Renal cortex interstitium (tissue), 11 donors: ENCODE measurements around the gene CYSLTR2. TPM values are rescaled to one million over a fixed set of nuclear protein-coding genes. Genes with fewer than 3 reads are reported as not detected.
"Not testable (repeated sequence)": the region's sequence is repeated elsewhere in the genome, so short reads cannot be mapped to it uniquely, and the experiment has no call there.

Source experiments
- DNase-seq, 11 donors: peaks; one replicate each; pipeline ENCODE4 v3.0.0-alpha.2; 2013; ENCODE audit warnings: low read depth in 9 of 11, low spot score in 4 of 11; ENCODE audit errors: extremely low read depth in 1 of 11
- polyA plus RNA-seq, 3 donors: library from polyadenylated mRNA; unstranded; fragments of 120-200 nt; gene quantifications; one replicate each; pipeline ENCODE4 v1.2.1, GENCODE V29; 2013; ENCODE audit not compliant: insufficient read length in 3 of 3

The CYSLTR2 gene
- polyA plus RNA-seq, 3 donors = 0.14 to 0.56 (median 0.42) TPM

DNA sequence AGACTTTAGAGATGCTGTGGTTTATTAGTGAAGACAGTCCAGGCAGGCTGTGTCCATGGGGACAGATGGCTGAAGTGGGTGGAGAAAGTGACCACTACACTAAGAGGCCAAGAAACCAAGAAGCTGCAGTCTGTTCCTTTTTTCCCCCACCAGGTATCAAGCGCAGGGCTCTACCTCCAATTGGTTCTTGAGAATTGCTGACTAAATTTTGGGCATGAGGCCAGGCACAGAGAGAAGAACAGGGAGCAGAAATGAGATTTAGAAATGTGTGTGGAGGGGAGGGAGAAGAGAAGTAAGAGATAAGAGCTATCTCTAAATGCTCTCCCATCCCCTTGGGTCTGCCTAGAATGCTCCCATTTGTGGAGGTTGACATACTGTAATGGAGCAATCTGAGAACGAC, 12.3 kb upstream of the CYSLTR2 start:
- DNase-seq = no peak

DNA sequence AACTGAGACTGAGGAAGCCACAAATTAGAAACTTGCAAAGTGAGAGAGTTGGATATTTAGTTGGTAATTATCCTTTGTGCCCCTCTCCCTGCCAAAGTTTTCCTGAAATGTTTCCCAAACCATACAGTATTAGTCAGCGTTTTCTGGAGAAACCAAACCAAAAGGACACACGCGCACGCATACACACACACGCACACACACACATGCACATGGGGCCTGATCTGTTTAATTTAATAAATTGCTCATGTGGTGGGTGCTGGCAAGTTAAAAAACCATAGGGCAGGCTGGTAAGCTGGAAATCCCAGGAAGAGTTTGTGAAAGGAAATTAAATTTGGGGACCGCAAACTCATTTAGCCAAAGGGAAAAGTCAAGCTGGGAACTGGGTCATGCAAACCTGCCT, 11.7 kb upstream of the CYSLTR2 start:
- DNase-seq = no peak

DNA sequence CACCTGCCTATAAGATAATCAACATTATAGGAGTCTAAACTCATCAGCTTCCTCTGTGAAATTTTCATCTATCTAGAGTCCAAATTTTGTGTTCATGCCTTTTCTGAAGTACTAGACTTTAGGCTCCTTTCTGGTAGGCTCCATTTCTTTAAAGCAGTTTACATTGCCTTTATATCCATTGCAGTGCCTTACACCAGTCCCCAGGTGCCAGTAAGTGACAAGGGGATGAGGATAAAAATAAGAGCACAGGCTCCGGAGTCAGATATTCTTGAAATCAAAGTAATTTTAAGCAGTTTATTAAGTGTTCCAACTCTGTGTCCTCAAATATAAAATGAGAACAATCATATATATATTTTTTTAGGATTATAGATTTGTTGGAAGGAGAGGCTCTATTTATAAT, 10.6 kb upstream of the CYSLTR2 start:
- DNase-seq = no peak

DNA sequence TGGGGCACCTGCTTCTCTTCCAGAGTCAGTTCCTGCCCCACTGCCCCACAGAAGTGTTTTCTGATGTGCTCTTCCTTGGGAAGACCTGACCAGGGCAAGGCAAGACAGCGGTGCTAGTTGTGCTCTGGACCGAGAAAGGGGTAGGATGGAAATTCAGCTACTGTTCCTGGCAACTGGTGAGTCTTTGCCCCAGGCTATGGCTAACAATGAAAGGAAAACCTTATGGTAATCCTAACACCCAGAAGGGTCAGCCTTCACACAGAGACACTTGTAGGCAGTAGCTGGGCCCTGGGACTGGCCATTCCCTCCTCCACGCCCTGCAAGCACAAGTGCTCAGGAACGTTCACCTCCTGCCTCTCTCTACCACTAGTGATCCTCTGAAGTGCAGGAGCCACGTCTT, 9.6 kb upstream of the CYSLTR2 start:
- no peak for DNase-seq

DNA sequence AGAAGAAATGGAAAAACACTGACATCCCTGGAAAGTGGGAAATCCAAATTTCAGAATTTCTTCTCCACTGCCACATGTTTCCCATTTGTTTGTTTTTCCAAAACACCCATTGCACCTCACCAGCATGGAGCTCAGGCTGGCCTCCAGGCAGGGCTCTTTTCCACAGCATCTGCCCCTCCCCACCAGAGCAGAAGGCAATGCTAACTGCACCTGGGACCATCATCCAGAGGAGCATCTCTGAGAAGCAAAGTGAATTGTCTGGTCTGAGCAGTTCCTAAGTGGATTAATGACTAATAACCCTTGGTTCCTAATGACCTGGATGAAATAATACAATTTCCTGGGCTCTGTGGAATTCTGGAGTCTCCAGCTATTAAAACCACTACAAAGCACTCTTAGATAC, 8.8 kb upstream of the CYSLTR2 start:
- DNase-seq = no peak

DNA sequence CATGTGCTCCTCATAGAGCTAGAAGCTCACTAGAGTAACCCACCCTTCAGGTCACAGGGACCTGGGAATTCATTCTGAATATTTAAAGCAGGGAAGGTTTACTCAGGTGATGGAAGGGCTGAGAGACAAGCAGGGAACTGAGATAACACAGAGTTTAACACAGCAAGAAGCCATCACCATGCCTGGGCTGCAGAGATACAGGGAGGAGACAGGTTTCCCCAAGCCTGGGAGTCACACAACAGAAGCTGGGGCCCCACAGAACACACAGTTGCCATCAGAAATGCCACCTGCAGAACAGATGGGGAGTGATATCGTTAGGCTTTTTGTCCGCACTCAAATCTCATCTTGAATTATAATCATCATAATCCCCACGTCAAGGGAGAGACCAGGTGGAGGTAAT, 7.9 kb upstream of the CYSLTR2 start:
- DNase-seq = no peak

DNA sequence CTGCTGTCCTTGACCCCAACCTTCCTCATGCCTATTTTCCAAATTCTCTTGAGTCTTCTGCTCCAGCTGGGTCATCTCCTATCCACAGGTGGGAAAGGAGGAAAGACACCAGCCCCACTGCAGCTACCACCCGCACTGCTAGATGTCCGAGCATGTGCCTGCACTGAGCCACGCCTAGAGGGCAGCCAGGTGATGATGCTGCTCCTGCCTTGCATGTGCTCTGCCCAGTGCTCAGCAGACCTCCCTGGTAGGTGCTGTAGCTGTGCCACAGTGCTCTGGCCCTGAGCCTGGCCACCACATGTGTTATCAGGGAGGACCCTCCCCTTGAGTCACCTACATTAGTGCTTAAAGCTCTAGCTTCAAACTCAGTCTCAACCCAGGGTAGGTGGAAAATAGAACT, 6.9 kb upstream of the CYSLTR2 start:
- DNase-seq = no peak

DNA sequence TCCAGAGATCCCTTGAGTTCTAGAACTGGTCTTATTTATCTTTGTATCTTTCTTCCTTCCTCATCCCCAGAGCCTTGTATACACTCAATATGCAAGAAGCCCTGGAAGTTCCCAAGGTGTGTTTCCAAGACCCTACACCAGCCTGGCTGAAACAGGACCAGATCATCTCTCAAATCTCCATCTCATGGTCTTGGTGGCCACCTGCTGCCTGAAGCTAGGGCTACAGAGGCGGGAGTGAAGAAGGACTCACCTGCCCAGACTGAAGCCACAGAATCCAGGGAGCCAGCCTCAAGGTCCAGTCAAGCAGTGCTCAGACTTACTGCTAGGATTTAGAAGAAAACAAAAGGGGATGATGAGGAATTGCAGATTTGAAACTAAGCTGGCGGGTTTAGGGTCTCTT, 6.1 kb upstream of the CYSLTR2 start:
- DNase-seq = no peak

DNA sequence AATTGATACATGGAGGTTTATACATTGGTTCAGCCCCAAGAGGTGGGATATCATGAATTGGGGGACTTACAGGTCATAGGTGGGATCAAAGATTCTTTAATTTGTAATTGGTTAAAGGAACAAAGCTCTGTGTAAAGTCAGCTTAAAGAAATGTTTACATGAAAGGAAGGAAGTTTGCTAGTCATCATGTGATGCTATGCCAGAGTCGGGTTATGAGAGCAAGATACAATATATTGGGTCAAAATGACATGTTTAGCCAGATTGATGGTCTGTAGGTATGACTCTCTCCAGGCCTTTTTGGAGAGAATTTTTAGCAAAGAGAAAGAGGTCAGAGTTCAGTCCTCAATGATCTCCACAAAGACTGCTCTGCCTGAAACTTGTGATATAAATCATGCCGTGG, 5.3 kb upstream of the CYSLTR2 start:
- DNase-seq = no peak

DNA sequence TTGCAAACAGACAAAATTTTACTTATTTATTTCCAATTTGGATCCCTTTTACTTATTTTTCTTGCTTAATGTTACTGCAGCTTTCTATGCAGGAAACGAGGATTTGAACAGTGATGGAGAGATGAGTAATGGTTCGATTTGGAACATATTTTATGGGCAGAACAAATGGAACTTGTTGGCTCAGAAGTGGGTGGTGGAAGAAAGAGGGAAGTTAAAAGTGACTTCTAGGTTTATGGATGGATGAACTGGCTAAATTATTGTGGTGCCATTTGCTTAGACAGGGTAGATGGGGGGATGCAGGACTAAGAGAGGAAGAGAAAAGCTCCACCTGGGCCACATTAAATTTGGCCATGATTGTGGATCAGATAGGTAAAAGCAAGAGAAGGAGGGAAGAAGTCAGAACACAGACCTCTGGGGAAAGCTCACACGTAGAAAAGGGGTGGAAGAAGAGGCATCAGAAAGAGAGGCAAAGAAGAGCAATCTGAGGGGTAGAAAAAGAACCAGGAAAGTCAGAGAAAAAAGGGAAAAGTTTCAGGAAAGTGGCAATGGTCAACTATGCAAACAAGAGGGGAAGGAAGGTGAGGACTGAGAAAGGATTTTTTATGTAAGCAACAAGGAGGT, 768 bp upstream of the CYSLTR2 start:
- no peak for DNase-seq

DNA sequence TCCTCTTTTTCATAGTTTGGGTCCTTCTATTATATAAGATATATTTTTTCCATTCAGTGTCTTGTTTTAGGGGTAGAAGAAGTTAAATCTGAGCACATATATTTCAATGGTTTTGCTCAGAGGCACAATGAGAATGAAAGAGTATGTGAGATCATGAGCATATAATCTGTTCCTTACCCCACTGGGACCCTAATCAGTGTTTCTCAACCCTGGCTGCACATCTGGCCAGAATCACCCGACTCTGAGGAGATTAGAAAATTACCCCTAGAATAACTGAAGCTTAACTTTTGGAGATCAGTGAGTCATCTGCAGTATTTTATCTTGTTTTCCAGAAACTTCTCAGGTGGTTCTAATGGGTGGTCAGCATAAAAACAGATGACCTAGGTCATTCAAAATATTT, 782 bp downstream of the CYSLTR2 start:
- no peak for DNase-seq

DNA sequence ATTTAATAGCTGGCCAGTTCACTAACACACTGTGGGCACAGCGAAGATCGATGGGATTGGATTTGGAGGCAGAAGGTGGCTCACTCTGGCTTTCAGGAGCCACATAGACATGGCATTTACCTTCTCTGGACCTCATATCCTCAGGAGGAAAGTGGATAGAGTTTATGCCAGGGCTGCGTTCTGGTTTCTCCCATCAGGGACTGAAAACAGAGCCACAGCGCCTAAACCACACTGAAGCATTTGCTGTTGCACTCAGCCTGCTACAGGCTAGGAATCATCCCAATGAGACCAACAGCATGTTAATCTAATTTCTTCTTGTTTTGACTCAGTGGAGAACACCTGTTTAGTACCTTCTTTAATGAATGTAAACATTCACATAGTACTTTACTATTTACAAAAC, 1.6 kb downstream of the CYSLTR2 start:
- no peak for DNase-seq

DNA sequence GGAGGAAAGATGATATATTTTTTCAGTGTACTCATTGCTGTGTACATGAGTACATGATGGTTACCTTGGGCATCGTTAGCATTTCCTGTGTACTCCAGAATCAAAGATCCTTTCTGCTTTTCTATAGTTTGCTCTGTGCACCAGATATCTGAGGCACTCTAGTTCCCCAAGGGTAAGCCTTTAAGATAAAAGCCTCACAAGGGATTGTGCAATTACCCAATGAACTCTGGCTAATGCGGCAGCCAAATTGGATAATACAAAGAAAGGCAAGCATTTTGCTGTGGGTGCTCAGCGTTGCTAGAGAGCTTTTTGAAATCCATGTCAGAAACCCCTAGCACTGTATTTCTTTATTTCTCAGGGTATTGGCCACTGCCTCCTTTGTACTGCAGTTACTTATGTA, 2.9 kb downstream of the CYSLTR2 start:
- no peak for DNase-seq

DNA sequence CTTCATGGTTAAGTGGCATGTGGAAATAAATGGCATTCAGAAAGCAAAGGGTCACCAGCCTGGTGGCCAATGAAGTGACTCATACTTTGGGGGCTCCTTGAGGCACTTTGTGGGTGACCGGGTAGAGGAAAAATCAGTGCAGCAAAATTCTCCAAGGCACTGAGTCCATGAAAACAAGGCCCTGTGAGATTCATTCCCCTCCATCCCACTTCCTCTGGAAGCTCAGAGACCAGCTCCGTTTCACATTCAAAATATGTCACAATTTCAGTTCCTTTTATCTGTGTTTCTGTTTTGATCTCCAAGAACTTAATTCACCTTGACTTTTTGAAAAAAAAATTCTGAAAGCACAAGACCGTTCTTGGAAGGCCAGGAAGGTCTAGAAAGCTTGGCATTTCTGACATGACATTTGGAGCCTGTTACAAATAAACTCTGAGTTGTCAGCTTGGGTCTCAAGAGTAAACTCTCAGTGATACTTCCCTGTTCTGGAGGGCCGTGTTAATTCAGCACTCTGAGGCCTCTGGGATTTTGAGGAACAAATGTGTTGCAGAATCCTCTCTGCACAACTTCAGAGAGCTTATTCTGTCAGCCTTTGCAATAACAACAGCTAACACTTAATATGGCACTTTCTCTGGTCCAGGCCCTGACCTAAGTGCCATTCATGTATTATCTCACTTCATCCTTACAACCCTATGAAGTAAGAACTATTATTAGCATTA, 6.8 kb downstream of the CYSLTR2 start:
- no peak for DNase-seq

DNA sequence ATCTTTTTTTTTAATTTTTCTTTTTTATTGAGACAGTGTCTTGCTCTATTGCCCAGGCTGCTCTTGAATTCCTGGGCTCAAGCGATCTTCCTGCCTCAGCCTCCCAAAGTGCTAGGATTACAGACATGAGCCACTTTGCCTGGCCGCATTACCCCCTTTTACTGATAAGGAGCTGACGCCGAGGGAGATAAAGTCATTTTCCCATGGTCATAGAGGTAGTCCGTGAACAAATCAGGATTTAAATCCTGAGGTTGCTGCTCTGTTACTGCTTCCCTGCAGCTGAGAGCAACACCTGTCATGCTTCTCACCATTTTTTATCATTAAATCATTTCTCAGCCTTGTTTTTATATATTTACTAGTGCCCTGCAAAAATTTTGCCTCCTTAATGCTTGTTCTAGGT, 7.4 kb downstream of the CYSLTR2 start:
- no peak for DNase-seq

DNA sequence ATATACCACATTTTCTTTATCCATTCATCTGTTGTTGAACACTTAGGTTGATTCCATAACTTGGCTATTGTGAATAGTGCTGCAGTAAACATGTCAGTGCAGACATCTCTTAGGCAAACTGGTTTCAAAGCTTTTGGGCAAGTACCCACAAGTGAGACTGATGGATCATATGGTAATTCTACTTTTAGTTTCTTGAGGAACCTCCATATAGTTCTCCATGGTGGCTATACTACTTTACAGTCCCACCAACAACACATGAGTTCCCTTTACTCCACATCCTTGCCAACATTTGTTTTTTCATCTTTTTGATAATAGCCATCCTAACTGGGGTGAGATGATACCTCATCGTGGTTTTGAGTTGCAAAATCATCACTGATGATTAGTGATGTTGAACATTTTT, 8.5 kb downstream of the CYSLTR2 start:
- DNase-seq = no peak

DNA sequence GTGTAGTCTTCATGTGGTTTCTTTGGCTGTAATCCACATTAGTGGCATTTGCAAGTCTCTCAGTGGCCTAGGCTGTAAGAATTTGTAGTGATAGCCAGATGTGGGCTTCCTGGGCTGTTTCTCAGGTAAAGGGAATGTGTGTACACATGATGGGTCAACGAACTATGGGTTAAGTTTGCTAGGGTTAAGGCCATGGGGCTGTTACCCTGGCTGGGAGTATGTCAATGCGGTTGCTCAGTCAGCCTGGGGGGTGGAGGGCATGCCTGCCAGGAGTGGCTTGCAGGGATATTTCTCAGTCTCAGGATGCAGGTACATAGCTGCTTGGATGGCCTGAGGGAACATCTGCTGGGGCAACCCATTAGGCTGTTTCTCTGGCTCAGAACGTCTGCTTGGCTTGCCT, 13.4 kb downstream of the CYSLTR2 start:
- DNase-seq = no peak

DNA sequence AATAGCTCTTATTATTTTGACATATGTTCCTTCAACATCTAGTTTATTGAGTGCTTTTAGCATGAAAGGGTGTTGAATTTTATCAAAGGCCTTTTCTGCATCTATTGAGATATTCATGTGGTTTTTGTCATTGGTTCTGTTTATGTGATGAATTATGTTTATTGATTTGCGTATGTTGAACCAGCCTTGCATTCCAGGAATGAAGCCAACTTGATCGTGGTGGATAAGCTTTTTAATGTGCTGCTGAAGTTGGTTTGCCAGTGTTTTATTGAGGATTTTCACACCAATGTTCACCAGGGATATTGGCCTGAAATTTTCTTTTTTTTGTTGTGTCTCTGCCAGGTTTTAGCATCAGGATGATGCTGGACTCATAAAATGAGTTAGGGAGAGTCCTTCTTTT, 17.7 kb downstream of the CYSLTR2 start:
- DNase-seq = not testable (repeated sequence)

DNA sequence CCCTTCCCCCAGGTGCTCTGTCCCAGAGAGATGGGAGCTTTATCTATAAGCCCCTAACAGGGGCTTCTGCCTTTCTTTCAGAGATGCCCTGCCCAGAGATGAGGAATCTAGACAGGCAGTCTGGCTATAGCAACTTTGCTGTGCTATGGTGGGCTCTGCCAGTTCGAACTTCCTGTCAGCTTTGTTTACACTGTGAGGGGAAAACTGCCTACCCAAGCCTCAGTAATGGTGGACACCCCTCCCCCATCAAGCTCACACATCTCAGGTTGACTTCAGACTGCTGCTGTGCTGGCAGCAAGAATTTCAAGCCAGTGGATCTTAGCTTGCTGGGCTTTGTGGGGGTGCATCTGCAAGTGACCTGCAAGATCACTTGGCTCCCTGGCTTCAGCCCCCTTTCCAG, 21.5 kb downstream of the CYSLTR2 start:
- no peak for DNase-seq

DNA sequence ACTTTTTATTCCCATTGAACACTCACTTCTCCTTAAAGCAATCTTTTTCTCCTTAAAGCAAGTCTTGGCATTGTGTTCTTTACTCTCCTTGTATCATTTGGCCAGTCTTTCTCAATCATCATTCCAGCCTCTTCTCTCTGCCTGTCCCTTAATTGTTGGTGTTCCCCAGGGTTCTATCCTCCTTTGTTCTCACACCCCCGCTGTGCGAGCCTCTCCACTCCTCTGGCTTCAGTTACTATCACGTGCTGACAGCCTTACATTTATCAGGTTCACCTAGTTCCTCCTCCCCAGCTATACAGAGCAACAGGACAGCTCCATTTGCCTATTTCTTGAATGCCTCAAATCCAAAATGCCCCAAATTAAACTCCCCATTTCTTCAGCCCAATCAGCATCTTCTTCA, 24.6 kb downstream of the CYSLTR2 start:
- no peak for DNase-seq

DNA sequence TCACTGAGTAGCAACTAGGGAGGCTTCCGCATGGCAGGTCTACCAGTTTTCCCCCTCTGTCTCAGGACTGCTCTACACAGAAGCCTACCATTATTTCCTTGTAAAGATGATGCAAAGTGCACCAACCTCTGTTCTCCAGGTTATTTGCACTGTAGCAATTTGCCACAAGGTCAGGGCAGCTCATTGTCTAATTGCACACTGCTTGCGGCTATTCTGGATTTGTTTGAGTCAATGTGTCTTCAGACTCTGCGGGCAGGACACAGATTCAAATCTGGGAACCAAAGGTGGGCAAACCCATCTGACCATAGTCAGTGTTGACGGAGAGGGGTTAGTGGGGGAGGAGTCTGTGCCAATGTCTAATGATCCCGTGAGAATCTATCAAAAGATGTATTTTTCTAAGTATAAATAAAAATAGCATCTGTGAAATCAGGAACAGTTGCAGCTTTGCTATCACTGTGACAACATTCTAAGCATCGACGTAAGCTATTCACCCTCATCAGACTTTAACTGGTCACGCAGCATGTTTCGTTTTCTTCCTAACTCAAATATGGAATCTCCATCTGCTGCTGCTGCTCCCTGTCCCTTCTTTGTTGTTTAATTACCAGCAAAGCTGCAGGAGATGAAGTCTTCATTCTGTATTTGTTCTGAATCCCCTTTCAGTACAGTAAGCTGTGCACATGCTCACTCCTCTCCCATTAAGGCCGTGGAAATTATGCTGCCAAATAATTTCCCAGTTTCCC, 26.4 kb downstream of the CYSLTR2 start:
- DNase-seq = no peak
